PC-3 (cell line): Measurements from ENCODE around the gene LHFPL6. TPM values are rescaled to one million over a fixed set of nuclear protein-coding genes. Genes with fewer than 3 reads are reported as not detected.
A peak's percentile ranks its signal among the peaks of the same experiment; 100 is the strongest.

ENCODE experiments used
- ATAC-seq: fragments of 200-7000 bp; cut with Tn5 transposase; 2 replicates; pipeline ENCODE4 v1.9.1; 2020; ENCODE audit warnings: mild to moderate bottlenecking, moderate library complexity
- BruUV-seq: library from RNA; stranded (reverse); fragments of 400-500 nt; replicated peaks from 2 replicates; lab custom pipeline; 2021; lab: Mats Ljungman, UMichigan
- CTCF ChIA-PET: fragments of 300-600 bp; sonication (Branson Sonifier 250); formaldehyde crosslinking; loops from one replicate; lab custom pipeline; 2022; ENCODE audit warnings: antibody characterized with exemption; lab: Charles Lee
- POLR2A ChIA-PET: fragments of 300-600 bp; sonication (Branson Sonifier 250); formaldehyde crosslinking; loops from one replicate; lab custom pipeline; 2022; ENCODE audit warnings: antibody characterized with exemption; ENCODE audit not compliant: unreplicated experiment; lab: Charles Lee
- DNase-seq: peaks from one replicate; pipeline ENCODE4 v3.0.0-alpha.2; 2015
- H2AFZ ChIP-seq: fragments of 300-600 bp; sonication (generic); 2 replicates; pipeline ENCODE4 v1.6.0; 2016; ENCODE audit warnings: antibody characterized with exemption, low read length
- H3F3A ChIP-seq: fragments of 300-600 bp; sonication (generic); one replicate; pipeline ENCODE4 v1.6.0; 2017; ENCODE audit warnings: antibody characterized with exemption, low read length, control low read depth, mild to moderate bottlenecking; ENCODE audit not compliant: unreplicated experiment
- H3K27ac ChIP-seq: fragments of 300-600 bp; sonication (generic); 2 replicates; pipeline ENCODE4 v1.5.1; 2016; ENCODE audit warnings: mild to moderate bottlenecking, low read length
- H3K27me3 ChIP-seq: fragments of 300-600 bp; sonication (generic); 2 replicates; pipeline ENCODE4 v1.6.1; 2016; ENCODE audit warnings: low read length, mixed read lengths
- H3K36me3 ChIP-seq: fragments of 300-600 bp; sonication (generic); 2 replicates; pipeline ENCODE4 v1.6.1; 2016; ENCODE audit warnings: low read depth, mixed run types, low read length, mixed read lengths
- H3K4me1 ChIP-seq: fragments of 300-600 bp; sonication (generic); 2 replicates; pipeline ENCODE4 v1.5.1; 2016; ENCODE audit warnings: low read length; ENCODE audit not compliant: insufficient read depth
- H3K4me2 ChIP-seq: fragments of 300-600 bp; sonication (generic); 2 replicates; pipeline ENCODE4 v1.6.0; 2016; ENCODE audit warnings: low read length
- H3K4me3 ChIP-seq: fragments of 300-600 bp; sonication (generic); 2 replicates; pipeline ENCODE4 v1.5.1; 2016; ENCODE audit warnings: mild to moderate bottlenecking, low read length, mixed read lengths
- H3K79me2 ChIP-seq: fragments of 300-600 bp; sonication (generic); 2 replicates; pipeline ENCODE4 v1.6.1; 2017; ENCODE audit warnings: low read length, mixed read lengths
- H3K9ac ChIP-seq: fragments of 300-600 bp; sonication (generic); 2 replicates; pipeline ENCODE4 v1.6.0; 2016; ENCODE audit warnings: mild to moderate bottlenecking, low read length
- H3K9me2 ChIP-seq: fragments of 300-600 bp; sonication (generic); replicated peaks from 2 replicates; pipeline ENCODE4 v1.6.1; 2016; ENCODE audit warnings: mixed run types, low read length, mixed read lengths
- H3K9me3 ChIP-seq: fragments of 300-600 bp; sonication (generic); 2 replicates; pipeline ENCODE4 v1.6.1; 2016; ENCODE audit warnings: low read length, mixed read lengths
- H4K20me1 ChIP-seq: fragments of 300-600 bp; sonication (generic); 2 replicates; pipeline ENCODE4 v1.6.1; 2016; ENCODE audit warnings: low read length, mixed read lengths
- CTCF ChIP-seq: fragments of 300-600 bp; sonication (generic); conservative IDR thresholded peaks from 2 replicates; pipeline ENCODE4 v1.5.1; 2017; ENCODE audit warnings: antibody characterized with exemption, low read depth, mild to moderate bottlenecking, low read length
- EZH2 ChIP-seq: fragments of 300-600 bp; sonication (generic); IDR thresholded peaks from one replicate; pipeline ENCODE4 v1.6.1; 2017; ENCODE audit warnings: antibody characterized with exemption, mild to moderate bottlenecking, low read length; ENCODE audit not compliant: unreplicated experiment
- EZH2phosphoT487 ChIP-seq: fragments of 300-600 bp; sonication (generic); IDR thresholded peaks from 2 replicates; pipeline ENCODE4 v1.6.1; 2018; ENCODE audit warnings: mild to moderate bottlenecking, antibody characterized with exemption, low read length, borderline replicate concordance
- intact Hi-C: fragments of 100-400 bp; cut with micrococcal nuclease; formaldehyde crosslinking; loops from 2 replicates; pipeline ENCODE4 v1.9.0; 2023
- total RNA-seq: library from RNA; depleted of rRNA; stranded (reverse); fragments of >200 nt; gene quantifications from 2 replicates; pipeline ENCODE4 v1.2.3, GENCODE V29; 2014

The LHFPL6 gene
- total RNA-seq, 1 experiment from 2014 or later: 7.8 TPM

- no peak overlapping the region for H3K27ac ChIP-seq
- H3K9me2 ChIP-seq: no peaks in the 10 kb centered on the region
- intact Hi-C loops: no loop called here
- ATAC-seq: no peak
- no TSS peak for BruUV-seq
- H3K9ac ChIP-seq: no peak overlapping the region
- no peaks in the 10 kb centered on the region for H3K36me3 ChIP-seq
- no peaks in the 10 kb centered on the region for H3K79me2 ChIP-seq
- H3K9me3 ChIP-seq: no peaks in the 10 kb centered on the region
- no peaks in the 10 kb centered on the region for H3F3A ChIP-seq
- ChIA-PET POLR2A (no interaction called here), CTCF (no interaction called here)
- no peak overlapping the region for H3K4me3 ChIP-seq
- no peaks in the 10 kb centered on the region for H4K20me1 ChIP-seq
- no peaks in the 10 kb centered on the region for H3K4me1 ChIP-seq
- DNase-seq: no peak
- TF ChIP-seq EZH2phosphoT487: no peak
- no peak for TF ChIP-seq CTCF
- no peak for TF ChIP-seq EZH2
- no peak overlapping the region for H3K4me2 ChIP-seq
- H2AFZ ChIP-seq: no peak overlapping the region
- H3K27me3 ChIP-seq: no peaks in the 10 kb centered on the region
These were observed 93.2 kb downstream of the LHFPL6 start for GRCh38 chr13:39509616-39510315.

GRCh38 chr13:39506559-39507390, 96.2 kb downstream of the LHFPL6 start:
- no peaks in the 10 kb centered on the region for H3K9me2 ChIP-seq
- H3K9ac ChIP-seq: no peak overlapping the region
- no peaks in the 10 kb centered on the region for H3K9me3 ChIP-seq
- H3K79me2 ChIP-seq: no peaks in the 10 kb centered on the region
- TF ChIP-seq CTCF: no peak
- TF ChIP-seq EZH2: no peak
- no peak for TF ChIP-seq EZH2phosphoT487
- intact Hi-C loops: no loop called here
- H3K27me3 ChIP-seq: no peaks in the 10 kb centered on the region
- ChIA-PET CTCF (interaction anchor here (0.5 to 0.6 kb wide), 2 partner anchors 27 to 456 kb away, joined by 3 to 4 read pairs; no protein-coding TSS in a partner anchor), POLR2A (interaction anchor here (0.6 kb wide), 1 partner anchor 37 kb away, joined by 3 read pairs; no protein-coding TSS in a partner anchor)
- no peaks in the 10 kb centered on the region for H3K36me3 ChIP-seq
- BruUV-seq: no TSS peak
- H3K4me3 ChIP-seq: no peak overlapping the region
- no peak overlapping the region for H2AFZ ChIP-seq
- DNase-seq: peak; percentile 29
- H3K27ac ChIP-seq: no peak overlapping the region
- peak; percentile 79 for ATAC-seq
- no peaks in the 10 kb centered on the region for H4K20me1 ChIP-seq
- no peaks in the 10 kb centered on the region for H3F3A ChIP-seq
- H3K4me2 ChIP-seq: peak overlapping the region; percentile 44
- H3K4me1 ChIP-seq: no peaks in the 10 kb centered on the region
